GM19099 (cell line): ENCODE results near the gene CDH13.

Source experiments
- POLR2A ChIP-seq: IDR thresholded peaks from 3 replicates; pipeline ENCODE4 v1.6.1; 2011; ENCODE audit warnings: low read depth; ENCODE audit not compliant: insufficient read length; ENCODE audit errors: extremely low read depth

The CDH13 gene

DNA sequence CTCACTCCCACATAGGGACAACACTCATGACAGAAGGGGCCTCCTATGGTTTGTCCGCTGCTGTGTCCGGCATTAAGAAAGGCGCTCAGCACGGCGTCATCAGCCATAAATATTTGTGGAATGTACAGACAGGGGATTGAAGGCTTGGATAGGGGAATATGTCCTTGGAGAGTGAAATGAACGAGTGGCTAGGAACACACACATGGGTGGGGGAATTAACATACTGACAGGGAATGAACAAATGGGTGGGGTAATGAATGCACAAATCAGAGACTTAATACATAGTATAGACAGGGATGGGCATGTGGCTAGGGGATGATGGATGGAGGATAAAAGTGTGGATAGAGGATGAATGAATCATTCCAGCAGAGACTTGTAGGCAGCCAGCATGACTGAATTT lies 1027.0 kb downstream of the CDH13 start:
- no peak for TF ChIP-seq POLR2A

- TF ChIP-seq POLR2A, result no peak
These were observed 1033.5 kb downstream of the CDH13 start for GRCh38 chr16:83660282-83660681.

DNA sequence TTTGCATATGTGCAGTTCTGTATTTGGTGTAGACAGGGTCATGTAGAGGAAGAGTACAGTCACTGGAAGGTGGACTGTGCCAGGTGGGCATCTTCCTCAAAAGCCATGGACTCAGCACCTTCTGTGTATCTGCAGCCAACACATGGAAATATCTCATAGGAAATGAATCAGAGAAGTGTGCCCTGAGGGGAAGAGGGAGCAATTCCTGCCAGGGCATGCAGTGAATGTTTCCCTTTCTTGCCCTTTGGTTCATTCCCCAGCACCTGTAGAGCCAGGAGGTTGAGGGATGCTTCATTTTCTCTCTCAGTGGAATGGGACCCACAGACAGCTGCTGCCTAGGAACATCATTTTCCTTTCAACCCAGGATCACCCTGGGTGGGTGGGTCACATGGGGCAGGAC lies 1034.9 kb downstream of the CDH13 start:
- TF ChIP-seq POLR2A, result no peak

DNA sequence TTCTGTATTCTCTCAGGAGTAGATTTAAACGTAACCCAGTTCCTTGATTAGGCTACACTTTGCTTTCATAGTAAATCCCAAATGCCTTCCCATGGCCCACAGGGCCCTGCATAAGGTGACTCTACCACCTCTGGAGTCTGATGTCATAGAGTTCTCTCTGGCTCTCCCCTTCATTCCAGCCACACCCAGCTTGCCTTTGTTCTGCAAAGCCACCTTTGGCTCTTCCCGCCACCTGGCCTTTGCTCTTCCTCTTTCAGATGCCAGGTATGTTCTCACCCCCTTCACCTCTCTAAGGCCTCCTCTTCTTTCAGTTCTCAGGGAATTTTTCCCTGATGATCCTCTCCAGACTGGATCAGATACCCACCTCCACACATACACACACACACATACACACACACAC lies 1039.7 kb downstream of the CDH13 start:
- no peak for TF ChIP-seq POLR2A

- no peak for TF ChIP-seq POLR2A
These were observed 1042.7 kb downstream of the CDH13 start for GRCh38 chr16:83669456-83669855.

GRCh38 chr16:83674931-83675535 lies 1048.3 kb downstream of the CDH13 start:
- TF ChIP-seq POLR2A, result no peak

DNA sequence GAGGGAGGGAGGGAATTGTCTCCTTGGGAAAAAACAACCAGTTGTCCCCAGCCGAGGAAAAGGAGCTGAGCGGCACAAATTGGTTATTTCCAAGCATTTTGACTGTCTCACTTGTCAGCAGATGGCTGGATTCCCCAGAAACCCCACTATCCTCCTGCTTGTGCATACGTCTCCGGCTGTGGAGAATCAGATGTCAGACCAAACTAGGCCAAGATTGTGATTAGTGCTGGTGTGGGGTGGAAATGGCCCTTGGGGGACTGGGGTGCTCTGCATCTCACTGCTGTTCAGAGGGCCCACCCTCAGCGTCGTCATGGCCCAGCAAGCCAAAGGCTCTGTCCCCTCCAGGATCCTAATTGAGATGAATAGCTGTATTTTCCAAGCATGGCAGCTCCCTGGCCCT lies 1049.3 kb downstream of the CDH13 start:
- no peak for TF ChIP-seq POLR2A

GRCh38 chr16:83680980-83681379 lies 1054.2 kb downstream of the CDH13 start:
- no peak for TF ChIP-seq POLR2A

DNA sequence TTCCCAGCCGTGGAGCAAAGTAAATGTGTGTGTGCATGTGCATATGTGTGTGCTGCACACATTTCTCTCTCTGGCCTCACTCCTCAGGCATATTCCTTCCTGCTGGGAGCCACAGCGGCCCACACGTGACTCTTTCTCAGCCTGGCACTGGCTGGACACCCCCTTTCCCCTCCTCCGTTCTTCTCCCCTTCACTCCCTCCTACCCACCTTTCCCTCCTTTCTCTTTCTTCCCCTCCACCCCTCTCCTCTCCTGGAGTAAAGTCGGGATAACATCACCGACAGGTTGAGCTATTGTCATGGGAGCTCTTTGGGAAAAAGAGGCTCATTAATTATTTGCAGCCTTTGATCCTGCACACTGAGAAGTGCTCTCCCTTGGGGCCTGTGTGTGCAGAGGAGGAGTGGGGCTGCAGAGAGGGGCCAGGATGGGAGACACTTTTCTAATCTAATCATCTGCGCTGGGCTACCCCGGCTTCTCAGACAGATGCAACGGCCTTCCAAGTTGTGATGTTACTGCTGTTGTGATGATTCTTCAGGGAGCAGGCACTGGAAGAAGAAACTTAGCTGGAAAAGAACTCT lies 1054.7 kb downstream of the CDH13 start:
- TF ChIP-seq POLR2A, result no peak

- TF ChIP-seq POLR2A, result no peak
These were observed 1055.5 kb downstream of the CDH13 start for GRCh38 chr16:83682116-83682867.

DNA sequence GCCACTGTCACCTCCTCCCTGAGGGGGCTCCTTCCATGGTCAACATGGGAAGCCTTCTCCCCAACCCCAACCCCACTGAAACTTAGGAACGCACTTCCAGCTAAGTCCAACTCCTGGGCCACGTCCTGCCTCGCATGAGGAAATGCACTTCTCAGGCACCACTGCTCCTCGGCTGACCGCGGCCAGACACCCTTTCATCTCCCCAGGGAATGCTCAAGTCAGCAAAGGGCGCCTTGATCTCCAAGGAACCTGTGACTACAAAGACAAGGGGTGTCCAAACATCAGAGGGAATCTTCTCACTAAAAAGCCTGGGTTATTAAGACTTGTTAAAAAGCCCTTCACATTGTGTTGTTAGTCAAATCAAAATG lies 1056.1 kb downstream of the CDH13 start:
- TF ChIP-seq POLR2A, result no peak

DNA sequence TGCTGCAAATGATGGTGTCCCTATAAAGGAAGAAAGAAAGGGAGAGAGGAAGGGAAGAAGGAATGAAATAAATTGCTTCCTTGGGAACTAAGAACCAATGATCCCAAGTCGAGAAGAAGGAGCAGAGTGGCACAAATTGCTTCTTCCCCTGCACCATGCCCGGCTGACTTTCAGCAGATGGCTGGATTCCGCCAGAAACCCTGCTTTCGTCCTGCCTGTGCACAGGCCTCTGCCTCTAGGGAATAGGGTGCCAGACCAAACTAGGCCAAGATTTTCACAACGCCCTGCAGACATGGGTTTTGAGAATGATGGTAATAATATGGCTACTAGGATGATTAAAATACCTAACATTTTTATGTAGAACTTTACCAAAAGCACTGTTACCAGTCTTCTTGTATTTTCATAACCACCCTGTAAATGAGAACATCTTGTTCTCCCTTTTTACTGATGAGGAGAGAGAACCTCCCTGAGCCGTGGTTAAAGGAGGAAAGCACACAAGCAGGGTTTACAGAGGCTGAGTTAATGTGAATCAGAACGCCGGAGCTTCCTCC lies 1058.9 kb downstream of the CDH13 start:
- TF ChIP-seq POLR2A, result no peak

DNA sequence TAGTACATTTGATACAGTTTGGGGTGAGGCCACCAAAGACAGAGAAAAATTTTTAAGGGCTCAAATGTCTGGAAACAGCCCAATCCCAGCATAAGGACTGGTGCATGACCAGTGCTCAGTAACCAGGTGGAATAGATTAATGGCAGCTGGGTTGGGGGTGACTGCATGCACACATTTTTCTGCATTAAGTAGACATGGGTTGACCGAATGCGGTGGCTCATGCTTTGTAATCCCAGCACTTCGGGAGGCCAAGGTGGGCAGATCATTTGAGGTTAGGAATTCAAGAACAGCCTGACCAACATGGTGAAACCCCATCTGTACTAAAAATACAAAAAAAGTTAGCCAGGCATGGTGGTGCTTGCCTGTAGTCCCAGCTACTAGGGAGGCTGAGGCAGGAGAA lies 1060.0 kb downstream of the CDH13 start:
- no peak for TF ChIP-seq POLR2A

DNA sequence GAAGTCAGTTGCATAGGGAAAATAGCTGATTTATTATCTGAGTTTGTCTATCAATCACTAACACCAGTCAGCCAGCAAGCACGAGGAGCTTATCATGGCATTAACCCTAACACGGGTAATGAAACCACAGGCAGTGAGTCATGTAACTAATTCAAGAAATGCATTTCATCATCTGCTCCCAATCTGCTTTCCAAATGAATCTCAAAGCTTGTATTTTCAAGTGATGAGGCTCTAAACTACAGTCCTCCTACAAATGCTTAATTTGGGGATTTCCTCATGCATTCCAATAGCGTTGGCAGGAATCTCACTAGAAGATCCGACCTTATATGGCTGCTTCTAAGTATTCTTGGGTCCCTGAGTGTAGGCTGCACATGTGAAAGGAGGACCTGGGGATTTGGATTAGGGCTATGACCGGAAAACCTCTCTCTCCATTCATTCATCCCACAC lies 1062.6 kb downstream of the CDH13 start:
- no peak for TF ChIP-seq POLR2A

GRCh38 chr16:83692224-83692623 lies 1065.5 kb downstream of the CDH13 start:
- TF ChIP-seq POLR2A, result no peak

- no peak for TF ChIP-seq POLR2A
These were observed 1072.2 kb downstream of the CDH13 start for GRCh38 chr16:83698964-83699363.
